Measurements from ENCODE around the gene FMN2. TPM values are rescaled to one million over a fixed set of nuclear protein-coding genes. Genes with fewer than 3 reads are reported as not detected.

The FMN2 gene
- total RNA-seq, 1 donor from 2014 or later: 1.7 TPM

GRCh38 chr1:240511789-240512188 lies 420.1 kb downstream of the FMN2 start:
- Histone ChIP-seq H2AFZ (replicated peaks) (no peak overlapping the region), H3F3A (ENCODE audit: low read depth) (no peaks in the 10 kb centered on the region), H3K4me1 (no peaks in the 10 kb centered on the region), H3K4me3 (no peak overlapping the region), H3K27ac (no peak overlapping the region), H3K27me3 (no peaks in the 10 kb centered on the region), H3K9ac (no peak overlapping the region), H3K36me3 (no peaks in the 10 kb centered on the region), H3K79me2 (ENCODE audit: low read depth) (no peaks in the 10 kb centered on the region), H3K9me3 (ENCODE audit: low read depth) (no peaks in the 10 kb centered on the region), H3K4me2 (no peak overlapping the region), H4K20me1 (ENCODE audit: low read depth) (no peaks in the 10 kb centered on the region)
- Mint-ChIP-seq H3K27ac (no peak overlapping the region), H3K4me3 (no peak overlapping the region), H3K27me3 (ENCODE audit: insufficient read depth, low read depth) (no peaks in the 10 kb centered on the region), H3K9me3 (peaks cover 4% of the 10 kb centered on the region), H3K4me1 (no peaks in the 10 kb centered on the region), H3K36me3 (no peaks in the 10 kb centered on the region)
- TF ChIP-seq EZH2phosphoT487 (IDR thresholded peaks at IDR 0.05): no peak
- TF ChIP-seq CTCF (IDR thresholded peaks at IDR 0.05): no peak
- TF ChIP-seq EZH2 (IDR thresholded peaks at IDR 0.05): no peak
- DNase-seq (ENCODE audit: low spot score): no peak

GRCh38 chr1:240515505-240515904 lies 423.8 kb downstream of the FMN2 start:
- no peaks in the 10 kb centered on the region for H3K9me3 ChIP-seq (ENCODE audit: low read depth)
- H3K27me3 ChIP-seq: no peaks in the 10 kb centered on the region
- no peaks in the 10 kb centered on the region for H3F3A ChIP-seq (ENCODE audit: low read depth)
- no peak for DNase-seq (ENCODE audit: low spot score)
- no peaks in the 10 kb centered on the region for H3K27me3 Mint-ChIP-seq (ENCODE audit: insufficient read depth, low read depth)
- no peak overlapping the region for H3K4me3 ChIP-seq
- H3K4me3 Mint-ChIP-seq: no peak overlapping the region
- H3K36me3 Mint-ChIP-seq: no peaks in the 10 kb centered on the region
- H3K27ac ChIP-seq: no peak overlapping the region
- no peaks in the 10 kb centered on the region for H3K36me3 ChIP-seq
- no peaks in the 10 kb centered on the region for H4K20me1 ChIP-seq (ENCODE audit: low read depth)
- H3K27ac Mint-ChIP-seq: no peak overlapping the region
- no peak overlapping the region for H3K4me2 ChIP-seq
- H3K4me1 Mint-ChIP-seq: no peaks in the 10 kb centered on the region
- H3K4me1 ChIP-seq: no peaks in the 10 kb centered on the region
- H3K79me2 ChIP-seq (ENCODE audit: low read depth): no peaks in the 10 kb centered on the region
- no peak overlapping the region for H3K9ac ChIP-seq
- H2AFZ ChIP-seq (replicated peaks): no peak overlapping the region
- TF ChIP-seq EZH2 (IDR thresholded peaks at IDR 0.05) (no peak), EZH2phosphoT487 (IDR thresholded peaks at IDR 0.05) (no peak), CTCF (IDR thresholded peaks at IDR 0.05) (no peak)
- peaks cover 4% of the 10 kb centered on the region for H3K9me3 Mint-ChIP-seq

GRCh38 chr1:240516069-240516468 lies 424.4 kb downstream of the FMN2 start:
- TF ChIP-seq EZH2 (IDR thresholded peaks at IDR 0.05) (no peak), CTCF (IDR thresholded peaks at IDR 0.05) (no peak), EZH2phosphoT487 (IDR thresholded peaks at IDR 0.05) (no peak)
- no peak overlapping the region for H3K4me3 Mint-ChIP-seq
- no peaks in the 10 kb centered on the region for H3F3A ChIP-seq (ENCODE audit: low read depth)
- no peak overlapping the region for H3K27ac ChIP-seq
- H3K4me2 ChIP-seq: no peak overlapping the region
- H2AFZ ChIP-seq (replicated peaks): no peak overlapping the region
- H3K9me3 ChIP-seq (ENCODE audit: low read depth): no peaks in the 10 kb centered on the region
- no peak overlapping the region for H3K4me3 ChIP-seq
- H3K36me3 ChIP-seq: no peaks in the 10 kb centered on the region
- no peaks in the 10 kb centered on the region for H3K27me3 Mint-ChIP-seq (ENCODE audit: insufficient read depth, low read depth)
- H3K79me2 ChIP-seq (ENCODE audit: low read depth): no peaks in the 10 kb centered on the region
- DNase-seq (ENCODE audit: low spot score): no peak
- H4K20me1 ChIP-seq (ENCODE audit: low read depth): no peaks in the 10 kb centered on the region
- no peaks in the 10 kb centered on the region for H3K4me1 ChIP-seq
- H3K27me3 ChIP-seq: no peaks in the 10 kb centered on the region
- no peaks in the 10 kb centered on the region for H3K4me1 Mint-ChIP-seq
- no peaks in the 10 kb centered on the region for H3K36me3 Mint-ChIP-seq
- H3K9ac ChIP-seq: no peak overlapping the region
- H3K27ac Mint-ChIP-seq: no peak overlapping the region
- H3K9me3 Mint-ChIP-seq: peaks cover 4% of the 10 kb centered on the region
